ENCODE results near the gene MXD3. TPM values are rescaled to one million over a fixed set of nuclear protein-coding genes. Genes with fewer than 3 reads are reported as not detected.

Gene MXD3
- total and polyA plus RNA-seq, 2 of the 4 experiments (the other 2 are of a cell fraction) = 7.3 to 12.9 TPM

DNA sequence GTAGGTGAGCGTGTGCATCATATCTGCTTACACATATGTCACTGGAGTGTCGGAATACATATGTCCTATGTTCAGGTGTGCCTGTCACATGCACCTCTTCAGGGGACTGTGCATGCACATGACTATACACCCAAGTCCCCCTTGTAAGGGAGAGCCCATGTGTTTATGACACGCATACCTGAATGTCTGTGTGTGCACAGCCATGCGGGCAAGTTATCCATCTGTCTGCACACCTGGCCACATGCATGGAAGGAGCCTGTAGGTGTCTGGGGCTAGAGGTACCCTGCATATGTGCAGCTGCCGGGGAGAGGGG, 45.4 kb upstream of the MXD3 start:
- Histone ChIP-seq H3K4me3 (ENCODE audit: insufficient read depth, low read depth, low read length) (no peak overlapping the region), H3K27me3 (ENCODE audit: control insufficient read depth, insufficient read depth, low read length) (peaks cover 25% of the 10 kb centered on the region), H3K9ac (ENCODE audit: low read depth, low read length) (no peak overlapping the region), H3K79me1 (ENCODE audit: low read depth in 1 of 2, low read length in 2 of 2) (no peaks in the 10 kb centered on the region), H3K18ac (ENCODE audit: low read depth, low read length) (no peak overlapping the region), H2BK120ac (ENCODE audit: low read depth, low read length) (no peak overlapping the region), H3K23ac (ENCODE audit: low read depth, low read length) (no peak overlapping the region), H3K4me2 (ENCODE audit: low read depth, low read length) (no peak overlapping the region), H3K9me1 (ENCODE audit: insufficient read depth, low read length) (peaks cover 1% of the 10 kb centered on the region; the same call in 1 of the 2 replicates), H3K56ac (ENCODE audit: extremely low read depth, insufficient read depth, low read length) (no peak overlapping the region), H3K4me1 (ENCODE audit: control insufficient read depth, insufficient read depth, low read length) (no peaks in the 10 kb centered on the region), H2AK5ac (ENCODE audit: low read depth, low read length) (no peak overlapping the region), H4K8ac (ENCODE audit: low read depth in 2 of 2, low read length in 2 of 2) (no peak overlapping the region), H3K4ac (ENCODE audit: low read depth, low read length) (no peak overlapping the region), H3K14ac (replicated peaks; ENCODE audit: low read depth, low read length) (no peak overlapping the region), H4K5ac (ENCODE audit: low read depth, low read length) (no peak overlapping the region), H2BK15ac (ENCODE audit: low read depth, low read length) (no peak overlapping the region), H2AK9ac (replicated peaks; ENCODE audit: low read depth, low read length, poor library complexity) (no peak overlapping the region), H3K27ac (ENCODE audit: insufficient read depth, low read length) (no peak overlapping the region), H4K20me1 (ENCODE audit: insufficient read depth, low read length) (no peaks in the 10 kb centered on the region), H2BK5ac (ENCODE audit: low read depth, low read length, poor library complexity, severe bottlenecking) (no peak overlapping the region), H3K36me3 (ENCODE audit: control insufficient read depth, insufficient read depth, low read length) (no peaks in the 10 kb centered on the region), H2BK20ac (ENCODE audit: low read depth, low read length) (no peak overlapping the region), H3K9me3 (ENCODE audit: control insufficient read depth, insufficient read depth, low read length) (peaks cover 2% of the 10 kb centered on the region; the same call in 1 of the 2 replicates), H4K91ac (ENCODE audit: insufficient read depth, low read depth, low read length) (no peak overlapping the region), H2AFZ (replicated peaks; ENCODE audit: low read length, poor library complexity) (no peak overlapping the region)
- TF ChIP-seq NFE2L2 (IDR thresholded peaks at IDR 0.05; ENCODE audit: low read depth, low read length) (no peak), MAFK (IDR thresholded peaks at IDR 0.05; ENCODE audit: low read depth, low read length) (no peak), SMC3 (IDR thresholded peaks at IDR 0.05; ENCODE audit: low read depth, low read length) (no peak), CHD1 (IDR thresholded peaks at IDR 0.05; ENCODE audit: low read depth, low read length) (no peak), CEBPB (IDR thresholded peaks at IDR 0.05; ENCODE audit: low read depth, low read length) (no peak), FOS (IDR thresholded peaks at IDR 0.05; ENCODE audit: low read depth, low read length) (no peak)
- TF ChIP-seq, protein P1, sequence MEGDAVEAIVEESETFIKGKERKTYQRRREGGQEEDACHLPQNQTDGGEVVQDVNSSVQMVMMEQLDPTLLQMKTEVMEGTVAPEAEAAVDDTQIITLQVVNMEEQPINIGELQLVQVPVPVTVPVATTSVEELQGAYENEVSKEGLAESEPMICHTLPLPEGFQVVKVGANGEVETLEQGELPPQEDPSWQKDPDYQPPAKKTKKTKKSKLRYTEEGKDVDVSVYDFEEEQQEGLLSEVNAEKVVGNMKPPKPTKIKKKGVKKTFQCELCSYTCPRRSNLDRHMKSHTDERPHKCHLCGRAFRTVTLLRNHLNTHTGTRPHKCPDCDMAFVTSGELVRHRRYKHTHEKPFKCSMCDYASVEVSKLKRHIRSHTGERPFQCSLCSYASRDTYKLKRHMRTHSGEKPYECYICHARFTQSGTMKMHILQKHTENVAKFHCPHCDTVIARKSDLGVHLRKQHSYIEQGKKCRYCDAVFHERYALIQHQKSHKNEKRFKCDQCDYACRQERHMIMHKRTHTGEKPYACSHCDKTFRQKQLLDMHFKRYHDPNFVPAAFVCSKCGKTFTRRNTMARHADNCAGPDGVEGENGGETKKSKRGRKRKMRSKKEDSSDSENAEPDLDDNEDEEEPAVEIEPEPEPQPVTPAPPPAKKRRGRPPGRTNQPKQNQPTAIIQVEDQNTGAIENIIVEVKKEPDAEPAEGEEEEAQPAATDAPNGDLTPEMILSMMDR (conservative IDR thresholded peaks at IDR 0.05; ENCODE audit: low read depth, low read length) = no peak
- POLR2A ChIA-PET (ENCODE audit: unreplicated experiment) = no interaction called here
- intact Hi-C loops (cut with micrococcal nuclease) (no loop called here), dilution Hi-C loops (cut with HindIII; ENCODE audit: low sequenced_read_pairs, unreplicated experiment) (no loop called here), in situ Hi-C loops (cut with MboI; ENCODE audit: low sequenced_read_pairs) (no loop called here)
- CTCF ChIA-PET = interaction anchor here (1.6 kb wide), 1 partner anchor 12 kb away, joined by 4 read pairs; no protein-coding TSS in a partner anchor
- ATAC-seq (ENCODE audit: low read depth) = no peak
- BruUV-seq (replicated peaks) = no TSS peak
- WGBS, 2 experiments (ENCODE audit: extremely low coverage in 2 of 2, insufficient read length in 1 of 2) = 93% methylated on average over 2 of the region's 5 CpGs; no CpG with 5 or more reads in 1 of the 2 experiments
- no peak for DNase-seq
